DMS53 (cell line): ENCODE results near the gene RHOBTB1.
"Not testable (repeated sequence)": the region's sequence is repeated elsewhere in the genome, so short reads cannot be mapped to it uniquely, and the experiment has no call there.

Experiments
- DNase-seq: peaks from one replicate; lab custom pipeline; 2025; lab: John Stamatoyannopoulos, UW

The RHOBTB1 gene

GRCh38 chr10:60868946-60869345, 75.0 kb downstream of the RHOBTB1 start:
- DNase-seq = no peak

- no peak for DNase-seq
These were observed 78.7 kb downstream of the RHOBTB1 start for GRCh38 chr10:60865198-60865783.

DNA sequence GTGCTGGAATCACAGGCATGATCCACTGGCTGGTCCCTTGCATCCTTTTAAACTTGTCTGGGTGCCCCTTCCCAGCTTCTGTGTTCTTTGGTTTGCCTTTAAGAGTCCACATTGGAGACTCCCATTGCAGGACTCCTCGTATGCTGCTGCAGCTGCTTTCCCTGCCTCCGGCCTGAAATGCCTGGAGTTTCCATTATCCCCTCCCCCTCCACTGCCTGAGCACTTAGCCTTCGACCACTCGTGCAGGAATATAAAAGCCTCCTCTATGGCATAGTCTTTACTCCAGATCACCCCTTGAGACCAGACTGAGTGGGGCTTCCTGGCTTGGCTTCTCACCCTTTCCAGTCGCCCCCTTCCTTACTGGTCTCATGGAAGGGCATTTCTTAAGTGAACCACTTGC, 80.2 kb downstream of the RHOBTB1 start:
- no peak for DNase-seq

GRCh38 chr10:60862517-60862916, 81.5 kb downstream of the RHOBTB1 start:
- no peak for DNase-seq

DNA sequence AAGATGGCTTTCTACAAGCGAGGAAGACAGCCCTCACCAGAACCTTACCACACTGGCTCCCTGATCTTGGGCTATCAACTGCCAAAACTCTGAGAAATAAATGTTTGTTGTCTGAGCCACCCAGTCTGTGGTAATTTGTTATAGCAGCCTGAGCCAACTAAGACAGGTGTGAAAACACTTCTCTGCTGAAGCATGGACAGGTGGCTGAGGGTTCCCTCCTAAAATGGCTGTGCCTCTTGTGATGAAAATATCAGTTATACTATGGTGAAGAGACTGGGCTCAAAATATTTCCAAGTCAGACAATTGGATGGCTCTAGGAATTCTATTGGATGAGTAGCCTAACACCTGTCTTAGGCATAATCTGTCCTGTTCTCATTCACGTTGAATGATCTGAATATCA, 87.6 kb downstream of the RHOBTB1 start:
- peak; percentile 12 for DNase-seq

DNA sequence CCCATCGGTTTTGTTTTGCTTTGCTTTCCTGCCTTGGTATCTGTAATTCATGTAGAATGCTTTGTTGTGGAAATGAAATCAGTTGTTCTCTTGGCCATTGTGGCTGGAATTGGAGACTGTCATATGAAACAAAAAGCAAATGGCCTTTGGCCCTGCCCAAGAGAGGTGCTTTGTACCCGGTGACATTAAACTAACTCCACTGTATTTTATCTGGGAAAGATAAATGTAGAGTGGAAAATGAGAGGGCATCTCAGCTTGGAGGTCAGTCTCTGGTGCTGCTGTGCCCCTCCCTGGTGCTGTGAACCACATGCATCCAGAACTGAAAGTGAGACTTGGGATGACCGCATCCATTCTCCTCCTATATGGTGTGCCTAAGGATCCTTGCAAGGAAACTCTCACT, 90.3 kb downstream of the RHOBTB1 start:
- DNase-seq = no peak

GRCh38 chr10:60853107-60853506, 90.9 kb downstream of the RHOBTB1 start:
- DNase-seq = no peak

- DNase-seq = peak; percentile 17
These were observed 94.2 kb downstream of the RHOBTB1 start for GRCh38 chr10:60849740-60850139.

DNA sequence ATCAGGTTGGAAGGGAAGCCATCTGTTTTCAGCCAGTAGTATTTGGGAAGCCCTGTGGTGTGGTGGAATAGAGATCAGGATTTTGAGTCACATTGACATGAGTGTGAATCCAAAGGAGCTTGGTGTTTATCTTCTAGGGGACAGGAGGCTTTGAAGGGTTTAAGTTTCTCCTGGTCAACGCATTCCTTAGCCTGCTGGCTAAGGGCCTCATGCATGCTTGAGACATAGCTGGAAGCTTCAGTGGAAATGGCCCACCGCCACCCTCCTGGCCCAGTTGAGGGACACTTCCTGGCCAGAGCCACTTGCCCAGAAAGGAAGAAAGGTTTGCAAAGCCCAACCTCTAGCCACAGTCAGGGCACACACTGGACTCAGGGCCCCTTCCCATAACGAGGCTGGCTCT, 94.8 kb downstream of the RHOBTB1 start:
- no peak for DNase-seq

DNA sequence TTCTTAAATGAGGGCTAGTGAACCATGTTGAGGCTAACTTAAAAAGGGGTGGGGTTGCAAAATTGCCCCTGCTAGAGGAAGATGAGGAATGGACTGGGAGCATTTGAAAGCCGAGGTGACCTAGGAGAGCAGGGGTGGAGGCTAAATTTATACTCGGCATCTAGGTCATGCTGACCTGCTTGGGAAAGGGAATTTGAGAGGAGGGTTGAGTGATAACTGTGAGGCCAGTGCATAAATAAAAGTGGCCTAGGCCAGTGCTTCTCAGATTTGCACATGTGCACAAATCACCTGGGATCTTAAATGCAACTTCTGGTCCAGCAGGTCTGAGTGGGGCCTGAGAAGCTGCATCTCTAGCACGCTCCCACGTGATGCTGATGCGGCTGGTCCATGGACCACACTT, 95.3 kb downstream of the RHOBTB1 start:
- no peak for DNase-seq

- DNase-seq = peak; percentile 47
These were observed 95.9 kb downstream of the RHOBTB1 start for GRCh38 chr10:60848126-60848525.

- DNase-seq = peak; percentile 55
These were observed 97.8 kb downstream of the RHOBTB1 start for GRCh38 chr10:60846173-60846572.

- DNase-seq = no peak
These were observed 98.9 kb downstream of the RHOBTB1 start for GRCh38 chr10:60845038-60845437.

- DNase-seq = no peak
These were observed 101.3 kb downstream of the RHOBTB1 start for GRCh38 chr10:60842694-60843093.

GRCh38 chr10:60841227-60841626, 102.8 kb downstream of the RHOBTB1 start:
- not testable (repeated sequence) for DNase-seq

DNA sequence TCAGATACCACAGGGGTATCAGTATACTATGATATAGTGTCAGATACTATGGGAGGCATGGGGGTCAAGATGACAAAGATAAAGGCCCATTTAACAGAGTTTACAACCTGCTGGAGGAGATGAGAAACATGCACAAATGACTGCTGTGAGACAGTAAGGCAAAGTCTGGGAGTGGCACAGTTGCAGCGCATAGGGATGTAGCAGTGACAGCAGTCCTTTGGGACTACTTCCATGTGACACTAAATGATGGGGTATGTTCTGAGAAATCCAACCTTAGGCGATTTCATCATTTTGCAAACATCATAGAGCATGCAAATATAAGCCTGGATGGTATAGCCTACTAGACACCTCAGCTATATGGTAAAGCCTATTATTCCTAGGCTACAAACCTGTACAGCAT, 108.9 kb downstream of the RHOBTB1 start:
- DNase-seq = no peak

GRCh38 chr10:60834401-60834800, 109.6 kb downstream of the RHOBTB1 start:
- DNase-seq = no peak

- not testable (repeated sequence) for DNase-seq
These were observed 111.8 kb downstream of the RHOBTB1 start for GRCh38 chr10:60832136-60832535.

- DNase-seq = no peak
These were observed 115.5 kb downstream of the RHOBTB1 start for GRCh38 chr10:60828489-60828852.

- no peak for DNase-seq
These were observed 116.0 kb downstream of the RHOBTB1 start for GRCh38 chr10:60827791-60828488.

- no peak for DNase-seq
These were observed 118.5 kb downstream of the RHOBTB1 start for GRCh38 chr10:60825520-60825919.

DNA sequence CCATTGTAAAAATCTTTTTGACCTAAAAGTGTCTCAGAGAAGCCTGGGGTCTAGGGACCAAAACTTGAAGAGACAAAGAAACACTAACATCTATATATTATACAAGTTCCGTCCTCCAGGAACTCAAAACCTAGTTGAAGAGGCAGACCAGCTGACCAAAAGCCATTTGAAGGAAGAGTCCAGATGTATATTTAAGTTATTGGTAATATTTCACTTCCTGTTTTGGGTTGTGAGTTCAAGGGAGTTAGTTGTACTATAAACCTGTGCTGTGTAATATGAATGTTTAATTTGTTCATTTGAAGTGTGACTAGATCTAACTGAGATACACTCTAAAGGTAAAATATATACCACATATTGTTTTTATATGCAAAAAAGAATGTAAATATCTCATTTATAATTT, 120.7 kb downstream of the RHOBTB1 start:
- DNase-seq = no peak

GRCh38 chr10:60822809-60823208, 121.2 kb downstream of the RHOBTB1 start:
- DNase-seq = no peak

GRCh38 chr10:60821656-60822055, 122.3 kb downstream of the RHOBTB1 start:
- no peak for DNase-seq
